Fibroblast of villous mesenchyme (primary cell): Measurements from ENCODE around the gene EGFLAM. TPM values are rescaled to one million over a fixed set of nuclear protein-coding genes. Genes with fewer than 3 reads are reported as not detected.

Source experiments
- DNase-seq: peaks from one replicate; pipeline ENCODE4 v3.0.0-alpha.2; 2010; ENCODE audit warnings: low read depth
- H3K4me3 ChIP-seq: 2 replicates; pipeline ENCODE4 v1.5.1; 2011; ENCODE audit warnings: low read depth, mild to moderate bottlenecking, low read length
- total RNA-seq: library from RNA; depleted of rRNA; stranded (reverse); fragments of >200 nt; gene quantifications from 2 replicates; pipeline ENCODE4 v1.2.3, GENCODE V29; 2012
- TF ChIP-seq, protein P1 (sequence below): IDR thresholded peaks from 2 replicates; pipeline ENCODE4 v1.5.1; 2012; ENCODE audit warnings: low read depth, mild to moderate bottlenecking, low read length; ENCODE audit not compliant: insufficient read depth

Gene EGFLAM
- total RNA-seq, 1 donor: 3.0 TPM

DNA sequence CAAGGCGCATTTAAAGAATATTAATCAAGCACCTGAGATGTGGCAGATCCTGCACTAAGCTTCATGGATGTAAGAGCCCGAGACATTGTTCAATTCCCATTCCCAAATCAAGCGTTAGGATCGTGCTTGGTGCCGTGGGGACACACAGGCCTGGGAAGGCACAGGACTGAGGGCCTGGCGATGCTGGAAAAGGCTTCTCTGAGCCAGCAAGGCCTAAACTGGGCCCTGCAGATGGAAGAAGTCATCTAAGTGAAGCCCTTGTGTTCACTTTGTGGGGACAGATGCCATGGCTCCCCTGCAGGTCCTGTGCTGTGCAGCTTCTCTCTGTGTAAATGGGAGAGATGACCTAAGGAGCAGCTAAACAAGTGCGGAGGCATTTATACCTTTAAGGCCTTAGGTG lies 214.2 kb downstream of the EGFLAM start:
- no peak overlapping the region for H3K4me3 ChIP-seq
- TF ChIP-seq, protein P1, sequence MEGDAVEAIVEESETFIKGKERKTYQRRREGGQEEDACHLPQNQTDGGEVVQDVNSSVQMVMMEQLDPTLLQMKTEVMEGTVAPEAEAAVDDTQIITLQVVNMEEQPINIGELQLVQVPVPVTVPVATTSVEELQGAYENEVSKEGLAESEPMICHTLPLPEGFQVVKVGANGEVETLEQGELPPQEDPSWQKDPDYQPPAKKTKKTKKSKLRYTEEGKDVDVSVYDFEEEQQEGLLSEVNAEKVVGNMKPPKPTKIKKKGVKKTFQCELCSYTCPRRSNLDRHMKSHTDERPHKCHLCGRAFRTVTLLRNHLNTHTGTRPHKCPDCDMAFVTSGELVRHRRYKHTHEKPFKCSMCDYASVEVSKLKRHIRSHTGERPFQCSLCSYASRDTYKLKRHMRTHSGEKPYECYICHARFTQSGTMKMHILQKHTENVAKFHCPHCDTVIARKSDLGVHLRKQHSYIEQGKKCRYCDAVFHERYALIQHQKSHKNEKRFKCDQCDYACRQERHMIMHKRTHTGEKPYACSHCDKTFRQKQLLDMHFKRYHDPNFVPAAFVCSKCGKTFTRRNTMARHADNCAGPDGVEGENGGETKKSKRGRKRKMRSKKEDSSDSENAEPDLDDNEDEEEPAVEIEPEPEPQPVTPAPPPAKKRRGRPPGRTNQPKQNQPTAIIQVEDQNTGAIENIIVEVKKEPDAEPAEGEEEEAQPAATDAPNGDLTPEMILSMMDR: no peak
- no peak for DNase-seq

DNA sequence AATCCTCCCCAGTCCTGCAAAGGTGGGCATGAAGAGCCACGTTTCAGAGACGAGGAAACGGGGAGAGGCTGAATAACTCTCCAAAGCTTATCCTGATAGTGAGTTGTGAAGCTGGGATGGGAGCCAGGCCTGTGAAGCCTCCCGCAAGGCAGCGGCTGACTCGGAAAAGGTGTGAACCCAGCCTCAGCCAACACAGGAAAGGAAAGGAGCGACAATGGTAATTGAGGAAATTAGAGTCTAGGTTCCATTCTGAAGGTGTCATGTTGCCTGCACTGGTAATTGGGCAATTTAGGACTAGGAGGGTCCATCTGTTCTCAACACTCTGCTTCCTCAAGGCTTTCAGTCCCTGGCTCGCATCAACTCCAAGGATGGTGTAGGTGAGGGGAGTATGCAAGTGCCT lies 214.6 kb downstream of the EGFLAM start:
- H3K4me3 ChIP-seq: no peak overlapping the region
- peak; percentile 22 for DNase-seq
- TF ChIP-seq, protein P1: no peak

DNA sequence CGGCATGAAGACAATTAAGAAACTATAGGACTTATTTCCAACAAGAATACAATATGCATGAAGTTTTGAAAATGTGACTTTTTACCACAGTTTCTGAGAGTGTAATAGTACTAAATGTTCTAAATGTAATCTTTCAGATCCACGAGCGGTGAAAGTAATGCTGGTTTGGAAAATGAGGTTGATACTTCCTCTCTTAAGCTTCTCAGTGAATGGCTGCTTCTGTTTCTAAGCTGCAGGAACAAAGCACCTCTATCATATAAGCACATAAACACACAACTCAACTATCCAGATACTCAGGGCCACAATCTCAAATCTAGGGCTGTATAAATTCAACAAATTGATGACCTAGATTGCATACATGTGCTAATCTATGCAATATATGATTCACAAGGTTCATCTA lies 219.8 kb downstream of the EGFLAM start:
- no peak overlapping the region for H3K4me3 ChIP-seq
- TF ChIP-seq, protein P1: no peak
- DNase-seq: no peak

DNA sequence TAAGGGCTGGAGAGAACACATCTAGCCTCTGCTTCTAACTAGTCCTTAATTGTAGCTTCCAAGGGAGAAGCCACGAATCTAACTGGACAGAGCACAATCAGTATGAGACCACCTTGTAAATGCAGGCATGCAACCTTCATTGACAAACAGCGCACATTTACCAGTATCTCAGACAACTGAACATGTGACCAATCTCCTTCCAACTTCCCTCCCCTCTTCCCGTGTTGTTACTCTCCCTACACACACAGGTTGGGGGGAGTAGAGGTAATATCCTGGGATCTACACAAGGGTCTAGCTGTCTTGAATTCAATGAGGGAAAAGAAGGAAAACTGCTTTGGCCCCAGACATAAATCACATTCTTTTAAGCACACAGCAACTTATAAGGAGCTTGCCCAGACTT lies 220.5 kb downstream of the EGFLAM start:
- TF ChIP-seq, protein P1: no peak
- no peak for DNase-seq
- H3K4me3 ChIP-seq: no peak overlapping the region

DNA sequence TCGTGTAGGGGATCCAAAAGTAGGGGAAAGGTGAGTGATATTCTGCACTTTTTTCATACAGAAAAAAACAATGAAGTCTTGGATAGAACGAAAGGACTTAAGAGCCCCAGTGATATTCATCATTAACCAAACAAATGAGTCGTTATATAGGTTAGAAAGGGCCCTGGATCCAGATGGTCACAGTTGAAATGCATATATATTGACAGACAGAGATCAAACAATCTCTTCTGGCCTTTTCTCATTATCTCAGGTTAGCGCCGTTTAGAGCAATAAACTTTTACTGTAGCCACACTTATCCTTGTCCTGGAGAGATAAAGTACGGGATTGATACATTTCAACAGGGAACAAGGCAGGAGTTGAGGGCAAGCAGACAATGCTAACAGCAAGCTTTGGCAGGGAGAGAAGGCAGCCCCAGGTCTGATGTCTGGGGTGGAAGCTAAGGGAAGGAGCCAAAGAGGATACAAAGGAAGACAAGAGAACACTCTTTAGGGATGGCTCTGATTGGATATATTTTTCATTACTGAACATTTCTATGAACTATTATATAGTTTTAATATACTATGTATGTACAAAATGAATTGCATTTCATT lies 221.1 kb downstream of the EGFLAM start:
- H3K4me3 ChIP-seq: no peak overlapping the region
- TF ChIP-seq, protein P1: no peak
- DNase-seq: no peak

DNA sequence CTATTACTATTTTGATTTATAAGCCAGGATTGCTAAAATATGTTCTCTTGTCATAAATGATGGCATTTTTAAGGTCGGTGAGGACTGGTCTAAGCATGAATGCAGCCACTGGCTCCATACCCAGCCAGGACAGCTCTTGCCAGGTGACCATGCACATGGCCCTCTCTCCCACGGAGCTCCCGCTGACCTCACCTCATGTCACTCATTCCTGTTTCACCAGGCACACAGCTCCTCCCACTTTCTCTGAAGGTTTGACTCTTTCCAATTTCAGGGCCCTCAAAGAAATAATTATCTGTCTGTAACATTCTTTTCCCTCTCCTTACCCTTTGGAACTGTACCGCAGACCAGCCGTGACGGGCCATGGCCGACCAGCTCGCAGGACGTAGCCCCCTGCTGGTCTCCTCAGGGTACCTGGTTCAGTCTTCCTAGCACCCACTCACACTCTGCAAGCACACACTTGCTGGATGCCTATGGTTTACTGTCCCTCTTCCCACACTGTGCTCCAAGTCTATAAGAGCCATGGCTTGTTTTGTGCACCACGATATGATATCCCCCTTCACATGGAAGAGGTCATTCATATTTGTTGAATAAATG lies 225.5 kb downstream of the EGFLAM start:
- DNase-seq: no peak
- H3K4me3 ChIP-seq: no peak overlapping the region
- TF ChIP-seq, protein P1: peak; percentile 32

DNA sequence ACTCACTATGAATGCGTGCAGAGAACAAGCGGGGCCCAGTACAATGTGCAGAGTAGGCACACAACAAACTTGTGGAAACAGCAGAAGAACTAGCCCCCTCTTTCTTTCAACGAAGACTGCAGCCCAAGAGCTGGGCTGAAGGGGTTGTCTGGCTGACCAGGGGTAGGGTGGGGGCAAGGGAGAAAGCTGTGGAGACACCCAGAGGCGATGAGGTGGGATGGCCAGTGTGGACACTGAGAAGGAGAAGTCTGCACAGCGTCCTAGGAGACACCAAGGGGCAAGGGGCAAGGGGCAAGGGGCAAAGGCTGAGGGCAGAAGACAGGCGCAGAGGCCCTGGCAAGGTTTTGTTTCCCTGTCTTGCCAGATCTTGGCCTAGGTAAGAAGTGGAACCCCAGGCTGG lies 235.8 kb downstream of the EGFLAM start:
- H3K4me3 ChIP-seq: no peak overlapping the region
- TF ChIP-seq, protein P1: no peak
- no peak for DNase-seq
